Pancreas (tissue), 10 donors: ENCODE measurements around the gene WAC. TPM values are rescaled to one million over a fixed set of nuclear protein-coding genes. Genes with fewer than 3 reads are reported as not detected.
A peak's percentile ranks its signal among the peaks of the same experiment; 100 is the strongest.

ENCODE experiments used
- ATAC-seq, 4 donors: fragments of 200-7000 bp; cut with Tn5 transposase; one replicate each; pipeline versions ENCODE4 v1.8.0 to v1.9.1; 2020; ENCODE audit warnings: mild to moderate bottlenecking in 4 of 4, moderate library complexity in 4 of 4
- DNase-seq, 6 donors: peaks; one replicate each; pipeline ENCODE4 v3.0.0-alpha.2; 2020
- FAIRE-seq: peaks from 2 replicates; lab custom pipeline; 2012; peaks lifted over from hg19 to GRCh38; lab: Jason Lieb, UNC
- H3K27ac ChIP-seq, 4 donors: fragments of 200-600 bp; sonication (generic); 1 replicate in 3 of 4; 2 replicates in 1 of 4; pipeline versions ENCODE4 v1.5.0 to v1.8.0; 2020
- H3K27me3 ChIP-seq, 4 donors: fragments of 200-600 bp; one replicate each; pipeline ENCODE4 v1.8.0; 2021
- H3K36me3 ChIP-seq, 3 donors: fragments of 200-600 bp; sonication (generic) in 1 of 3; one replicate each; pipeline versions ENCODE4 v1.5.0 to v1.8.0; 2020 to 2021
- H3K4me1 ChIP-seq, 3 donors: fragments of 200-600 bp; one replicate each; pipeline ENCODE4 v1.8.0; 2021
- H3K4me3 ChIP-seq, 4 donors: fragments of 200-600 bp; sonication (generic) in 2 of 4; one replicate each; pipeline versions ENCODE4 v1.5.0 to v1.8.0; 2020 to 2021
- H3K9me3 ChIP-seq, 4 donors: fragments of 200-600 bp; one replicate each; pipeline ENCODE4 v1.8.0; 2021
- WGBS, 2 donors: extraction: QIAGEN DNeasy Blood & Tissue Kit; methylation state at CpG; one replicate each; pipeline ENCODE4 v1.1.7; 2013; 5-methylcytosine and 5-hydroxymethylcytosine counted together
- intact Hi-C, 3 donors: fragments of 100-400 bp; cut with DNase I; formaldehyde crosslinking; loops; one replicate each; pipeline versions ENCODE4 v1.11.1 to v1.14.2; 2022
- polyA plus RNA-seq, 2 donors: library from polyadenylated mRNA; stranded (reverse); fragments of 200-250 nt; gene quantifications; one replicate each; pipeline ENCODE4 v1.2.3, GENCODE V29; 2013
- total RNA-seq, 6 donors: library from RNA; stranded (reverse); fragmentation: NEBNext Ultra II Directional in 4 of 6; extraction: Animal tissue kit (Norgen Biotek cat#: 25700) in 4 of 6; gene quantifications; one replicate each; pipeline versions ENCODE4 v1.2.1 to v1.2.4, GENCODE V29; 2021 to 2023
- TF ChIP-seq, protein P1 (sequence below), 4 donors: fragments of 200-600 bp; sonication (generic) in 3 of 4; IDR thresholded peaks; one replicate each; pipeline versions ENCODE4 v1.5.0 to v1.8.0; 2021; ENCODE audit warnings: antibody characterized with exemption in 4 of 4
- donor health status: healthy with polysubstance abuse.
- donor health status: DM: no; HTN: no; CAD: no; lungs with moderate emphysema.
- donor health status: DM: no; HTN: no; CAD: no.
- donor health status: control.
- donor health status: control.
- donor health status: Bipolar disorder and iron deficiency.
- donor health status: DM: yes; HTN: yes; CAD: no.
- donor health status: DM: no; HTN: no; CAD: no.
- donor health status: DM: no; HTN: no; CAD: no.
- donor health status: DM: yes; HTN: yes; CAD: no.

The WAC gene
- total and polyA plus RNA-seq, 8 donors, result 17.4 to 70.5 (median 43.6) TPM

GRCh38 chr10:28587270-28587969, 54.5 kb downstream of the WAC start:
- peak overlapping the region in 3 of 4 donors; percentile 13 to 60 (median 39) for H3K27ac ChIP-seq
- WGBS, 2 donors, result 14 to 16% methylated on average over 5 of the region's 5 CpGs
- H3K9me3 ChIP-seq, result no peaks in the 10 kb centered on the region
- DNase-seq, result peak in 1 of 6 donors; percentile 16
- peaks cover 3 to 28% (median 4%) of the 10 kb centered on the region in 3 donors for H3K36me3 ChIP-seq
- H3K4me1 ChIP-seq, result peaks cover 19 to 36% (median 28%) of the 10 kb centered on the region in 3 donors
- intact Hi-C loops, result no loop called here
- H3K4me3 ChIP-seq, result no peak overlapping the region
- no peaks in the 10 kb centered on the region for H3K27me3 ChIP-seq
- ATAC-seq, result peak; percentile 58 to 82 (median 75)
- no peak for FAIRE-seq
- TF ChIP-seq, protein P1, sequence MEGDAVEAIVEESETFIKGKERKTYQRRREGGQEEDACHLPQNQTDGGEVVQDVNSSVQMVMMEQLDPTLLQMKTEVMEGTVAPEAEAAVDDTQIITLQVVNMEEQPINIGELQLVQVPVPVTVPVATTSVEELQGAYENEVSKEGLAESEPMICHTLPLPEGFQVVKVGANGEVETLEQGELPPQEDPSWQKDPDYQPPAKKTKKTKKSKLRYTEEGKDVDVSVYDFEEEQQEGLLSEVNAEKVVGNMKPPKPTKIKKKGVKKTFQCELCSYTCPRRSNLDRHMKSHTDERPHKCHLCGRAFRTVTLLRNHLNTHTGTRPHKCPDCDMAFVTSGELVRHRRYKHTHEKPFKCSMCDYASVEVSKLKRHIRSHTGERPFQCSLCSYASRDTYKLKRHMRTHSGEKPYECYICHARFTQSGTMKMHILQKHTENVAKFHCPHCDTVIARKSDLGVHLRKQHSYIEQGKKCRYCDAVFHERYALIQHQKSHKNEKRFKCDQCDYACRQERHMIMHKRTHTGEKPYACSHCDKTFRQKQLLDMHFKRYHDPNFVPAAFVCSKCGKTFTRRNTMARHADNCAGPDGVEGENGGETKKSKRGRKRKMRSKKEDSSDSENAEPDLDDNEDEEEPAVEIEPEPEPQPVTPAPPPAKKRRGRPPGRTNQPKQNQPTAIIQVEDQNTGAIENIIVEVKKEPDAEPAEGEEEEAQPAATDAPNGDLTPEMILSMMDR (IDR thresholded peaks at IDR 0.05), result no peak

GRCh38 chr10:28587970-28588290, 55.0 kb downstream of the WAC start:
- peaks cover 19 to 41% (median 32%) of the 10 kb centered on the region in 3 donors for H3K4me1 ChIP-seq
- H3K36me3 ChIP-seq, result peaks cover 3 to 29% (median 4%) of the 10 kb centered on the region in 3 donors
- H3K4me3 ChIP-seq, result no peak overlapping the region
- no peaks in the 10 kb centered on the region for H3K27me3 ChIP-seq
- 0 to 3% methylated on average over 1 of the region's 1 CpG for WGBS, 2 donors
- H3K27ac ChIP-seq, result peak overlapping the region in 2 of 4 donors; percentile 13 to 60
- FAIRE-seq (no peak), ATAC-seq (peak; percentile 67 to 87 (median 80)), DNase-seq (no peak)
- TF ChIP-seq, protein P1 (IDR thresholded peaks at IDR 0.05), result no peak
- H3K9me3 ChIP-seq, result no peaks in the 10 kb centered on the region
- intact Hi-C loops, result no loop called here

GRCh38 chr10:28592953-28593352, 60.0 kb downstream of the WAC start:
- WGBS, 2 donors, result 93 to 95% methylated on average over 1 of the region's 1 CpG
- no peak for DNase-seq
- Histone ChIP-seq H3K27me3 (no peaks in the 10 kb centered on the region), H3K4me3 (no peak overlapping the region), H3K27ac (no peak overlapping the region), H3K4me1 (peaks cover 12 to 29% (median 20%) of the 10 kb centered on the region in 3 donors), H3K36me3 (peaks cover 3 to 38% (median 4%) of the 10 kb centered on the region in 3 donors), H3K9me3 (no peaks in the 10 kb centered on the region)
- intact Hi-C loops, result loop anchor here in 1 of 3 donors (10.0 kb wide), 1 partner anchor 48 kb away; no protein-coding TSS in a partner anchor
- FAIRE-seq, result no peak
- TF ChIP-seq, protein P1 (IDR thresholded peaks at IDR 0.05), result no peak
- ATAC-seq, result peak in 3 of 4 donors; percentile 46 to 62 (median 52)

DNA sequence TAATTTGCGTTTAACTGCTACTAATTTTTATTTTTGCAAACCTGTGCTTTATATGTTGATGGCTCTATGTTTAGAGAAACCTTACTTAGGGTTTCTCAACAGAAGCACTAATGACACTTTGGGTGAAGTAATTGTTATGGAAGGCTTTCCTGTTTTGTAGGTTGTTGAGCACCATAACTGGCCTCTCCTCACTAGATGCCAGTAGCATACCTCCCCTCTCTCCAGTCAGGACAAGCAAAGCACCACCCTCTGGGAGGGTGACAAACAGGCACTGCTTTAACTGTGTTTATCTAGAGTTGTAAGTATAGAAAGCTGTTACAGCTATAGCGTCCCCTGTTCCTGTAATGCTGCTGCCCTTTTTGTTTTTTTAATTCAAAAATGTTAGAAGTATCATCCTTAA, 60.9 kb downstream of the WAC start:
- H3K4me1 ChIP-seq, result peaks cover 3 to 20% (median 12%) of the 10 kb centered on the region in 3 donors
- no peak overlapping the region for H3K27ac ChIP-seq
- no peak for FAIRE-seq
- intact Hi-C loops, result loop anchor here in 1 of 3 donors (10.0 kb wide), 1 partner anchor 49 kb away; no protein-coding TSS in a partner anchor
- H3K4me3 ChIP-seq, result no peak overlapping the region
- TF ChIP-seq, protein P1 (IDR thresholded peaks at IDR 0.05), result no peak
- no peaks in the 10 kb centered on the region for H3K27me3 ChIP-seq
- H3K9me3 ChIP-seq, result no peaks in the 10 kb centered on the region
- 47 to 74% methylated on average over 2 of the region's 2 CpGs for WGBS, 2 donors
- ATAC-seq, result peak in 1 of 4 donors; percentile 15
- peaks cover 3 to 38% (median 4%) of the 10 kb centered on the region in 3 donors for H3K36me3 ChIP-seq
- DNase-seq, result no peak

DNA sequence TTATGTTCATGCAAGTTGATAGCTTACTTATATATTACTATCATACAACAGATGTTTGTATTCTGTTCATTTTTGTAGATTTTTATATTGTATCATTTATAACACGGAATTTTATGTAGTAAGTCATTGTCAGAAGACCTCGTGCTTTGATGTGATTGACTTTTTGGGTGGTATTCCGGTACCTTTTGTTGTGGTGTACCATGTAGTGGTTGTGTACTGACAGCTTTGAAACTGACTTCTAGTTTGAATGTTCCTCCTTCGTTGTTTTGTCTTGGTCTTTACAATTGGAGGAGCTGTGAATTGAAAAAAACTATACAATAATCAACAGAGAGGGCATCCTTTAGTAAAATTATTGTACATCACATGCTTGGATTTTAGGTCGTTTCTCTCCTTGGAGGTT, 61.5 kb downstream of the WAC start:
- ATAC-seq (no peak), DNase-seq (no peak), FAIRE-seq (no peak)
- TF ChIP-seq, protein P1 (IDR thresholded peaks at IDR 0.05), result no peak
- Histone ChIP-seq H3K9me3 (no peaks in the 10 kb centered on the region), H3K4me1 (peaks cover 0 to 14% (median 6%) of the 10 kb centered on the region in 3 donors), H3K27ac (no peak overlapping the region), H3K27me3 (no peaks in the 10 kb centered on the region), H3K4me3 (no peak overlapping the region), H3K36me3 (peaks cover 3 to 38% (median 4%) of the 10 kb centered on the region in 3 donors)
- 87 to 92% methylated on average over 5 of the region's 5 CpGs for WGBS, 2 donors
- intact Hi-C loops, result loop anchor here in 1 of 3 donors (10.0 kb wide), 1 partner anchor 50 kb away; no protein-coding TSS in a partner anchor
